SK-N-SH (cell line): ENCODE data around the gene EEF1B2.

Experiments used
- CHD2 ChIP-seq: fragments of 150-350 bp; IDR thresholded peaks from 2 replicates; pipeline ENCODE4 v1.6.1; 2018; ENCODE audit warnings: low read length; ENCODE audit not compliant: partially characterized antibody
- EZH2phosphoT487 ChIP-seq: fragments of 200-600 bp; sonication (generic); IDR thresholded peaks from 2 replicates; pipeline ENCODE4 v1.6.1; 2017; ENCODE audit warnings: low read depth, mixed run types, mild to moderate bottlenecking, antibody characterized with exemption, moderate library complexity, borderline replicate concordance
- FOXM1 ChIP-seq: IDR thresholded peaks from 2 replicates; pipeline ENCODE4 v1.4.0; 2012; ENCODE audit warnings: low read depth, mild to moderate bottlenecking
- GATA2 ChIP-seq: sonication (generic); formaldehyde crosslinking; IDR thresholded peaks from 2 replicates; pipeline ENCODE4 v1.5.0; 2020; ENCODE audit warnings: mild to moderate bottlenecking, missing genetic modification reagents
- JUND ChIP-seq: IDR thresholded peaks from 2 replicates; pipeline ENCODE4 v1.4.0; 2012
- MXI1 ChIP-seq: IDR thresholded peaks from 2 replicates; pipeline ENCODE4 v1.6.1; 2012; ENCODE audit warnings: mild to moderate bottlenecking, low read depth, low read length, improper control_type of control experiment
- NRF1 ChIP-seq: IDR thresholded peaks from 2 replicates; pipeline ENCODE4 v1.6.1; 2012; ENCODE audit warnings: low read depth, mild to moderate bottlenecking, low read length
- POLR2AphosphoS5 ChIP-seq: IDR thresholded peaks from 2 replicates; pipeline ENCODE4 v1.6.1; 2012; ENCODE audit warnings: low read depth, low read length
- RAD21 ChIP-seq: IDR thresholded peaks from 2 replicates; pipeline ENCODE4 v1.6.1; 2012; ENCODE audit warnings: mild to moderate bottlenecking, low read length
- RCOR1 ChIP-seq: fragments of 150-350 bp; IDR thresholded peaks from 2 replicates; pipeline ENCODE4 v1.6.1; 2017; ENCODE audit warnings: antibody characterized with exemption, low read length
- YY1 ChIP-seq: IDR thresholded peaks from 2 replicates; pipeline ENCODE4 v1.4.0; 2012; ENCODE audit warnings: low read depth, mild to moderate bottlenecking
- TF ChIP-seq, protein P1 (sequence below): fragments of 200-600 bp; sonication (generic); IDR thresholded peaks from 2 replicates; pipeline ENCODE4 v1.6.1; 2017; ENCODE audit warnings: antibody characterized with exemption, mild to moderate bottlenecking, moderate library complexity
- TF ChIP-seq, protein P2 (sequence below): IDR thresholded peaks from 2 replicates; pipeline ENCODE4 v1.6.1; 2012; ENCODE audit warnings: mild to moderate bottlenecking, low read depth, low read length, moderate library complexity

DNA sequence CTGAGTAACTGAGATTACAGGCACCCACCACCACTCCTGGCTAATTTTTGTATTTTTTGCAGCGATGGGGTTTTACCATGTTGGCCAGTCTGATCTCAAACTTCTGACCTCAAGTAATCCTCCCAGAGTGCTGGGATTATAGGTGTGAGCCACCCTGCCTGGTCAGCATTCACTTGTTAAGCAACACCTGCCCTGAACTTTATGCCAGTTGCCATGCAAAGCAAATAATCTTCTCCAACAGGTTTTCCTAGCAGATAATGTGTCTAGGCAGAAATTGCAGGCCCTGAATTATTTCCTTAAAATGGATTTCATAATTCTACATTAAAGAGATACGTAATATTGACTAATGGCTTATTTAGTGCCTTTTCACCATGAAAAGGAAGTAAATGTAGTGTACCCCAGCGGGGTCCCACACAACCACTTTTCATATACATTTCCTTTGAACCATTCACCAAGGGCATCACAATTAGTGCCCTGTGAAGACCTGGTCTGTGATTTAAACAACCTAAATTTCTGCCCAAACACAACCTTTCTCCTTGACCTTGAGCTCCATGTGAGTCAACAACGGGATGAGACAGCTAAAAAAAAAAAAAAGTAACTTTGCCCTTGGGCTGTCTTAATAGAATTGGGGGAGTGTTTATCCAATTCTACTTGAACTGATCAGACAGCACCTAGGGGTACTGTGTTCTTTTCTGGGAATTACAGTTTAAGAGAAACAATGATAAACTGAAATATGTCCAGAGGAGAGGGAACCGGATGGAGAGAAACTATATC lies 41.6 kb downstream of the EEF1B2 start:
- TF ChIP-seq RAD21 (no peak), GATA2 (CRISPR knock-in tag) (no peak), NRF1 (no peak), EZH2phosphoT487 (no peak), MXI1 (no peak), CHD2 (no peak), FOXM1 (no peak), YY1 (no peak), RCOR1 (no peak), POLR2AphosphoS5 (no peak), JUND (no peak)
- TF ChIP-seq, protein P1, sequence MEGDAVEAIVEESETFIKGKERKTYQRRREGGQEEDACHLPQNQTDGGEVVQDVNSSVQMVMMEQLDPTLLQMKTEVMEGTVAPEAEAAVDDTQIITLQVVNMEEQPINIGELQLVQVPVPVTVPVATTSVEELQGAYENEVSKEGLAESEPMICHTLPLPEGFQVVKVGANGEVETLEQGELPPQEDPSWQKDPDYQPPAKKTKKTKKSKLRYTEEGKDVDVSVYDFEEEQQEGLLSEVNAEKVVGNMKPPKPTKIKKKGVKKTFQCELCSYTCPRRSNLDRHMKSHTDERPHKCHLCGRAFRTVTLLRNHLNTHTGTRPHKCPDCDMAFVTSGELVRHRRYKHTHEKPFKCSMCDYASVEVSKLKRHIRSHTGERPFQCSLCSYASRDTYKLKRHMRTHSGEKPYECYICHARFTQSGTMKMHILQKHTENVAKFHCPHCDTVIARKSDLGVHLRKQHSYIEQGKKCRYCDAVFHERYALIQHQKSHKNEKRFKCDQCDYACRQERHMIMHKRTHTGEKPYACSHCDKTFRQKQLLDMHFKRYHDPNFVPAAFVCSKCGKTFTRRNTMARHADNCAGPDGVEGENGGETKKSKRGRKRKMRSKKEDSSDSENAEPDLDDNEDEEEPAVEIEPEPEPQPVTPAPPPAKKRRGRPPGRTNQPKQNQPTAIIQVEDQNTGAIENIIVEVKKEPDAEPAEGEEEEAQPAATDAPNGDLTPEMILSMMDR = no peak
- TF ChIP-seq, protein P2, sequence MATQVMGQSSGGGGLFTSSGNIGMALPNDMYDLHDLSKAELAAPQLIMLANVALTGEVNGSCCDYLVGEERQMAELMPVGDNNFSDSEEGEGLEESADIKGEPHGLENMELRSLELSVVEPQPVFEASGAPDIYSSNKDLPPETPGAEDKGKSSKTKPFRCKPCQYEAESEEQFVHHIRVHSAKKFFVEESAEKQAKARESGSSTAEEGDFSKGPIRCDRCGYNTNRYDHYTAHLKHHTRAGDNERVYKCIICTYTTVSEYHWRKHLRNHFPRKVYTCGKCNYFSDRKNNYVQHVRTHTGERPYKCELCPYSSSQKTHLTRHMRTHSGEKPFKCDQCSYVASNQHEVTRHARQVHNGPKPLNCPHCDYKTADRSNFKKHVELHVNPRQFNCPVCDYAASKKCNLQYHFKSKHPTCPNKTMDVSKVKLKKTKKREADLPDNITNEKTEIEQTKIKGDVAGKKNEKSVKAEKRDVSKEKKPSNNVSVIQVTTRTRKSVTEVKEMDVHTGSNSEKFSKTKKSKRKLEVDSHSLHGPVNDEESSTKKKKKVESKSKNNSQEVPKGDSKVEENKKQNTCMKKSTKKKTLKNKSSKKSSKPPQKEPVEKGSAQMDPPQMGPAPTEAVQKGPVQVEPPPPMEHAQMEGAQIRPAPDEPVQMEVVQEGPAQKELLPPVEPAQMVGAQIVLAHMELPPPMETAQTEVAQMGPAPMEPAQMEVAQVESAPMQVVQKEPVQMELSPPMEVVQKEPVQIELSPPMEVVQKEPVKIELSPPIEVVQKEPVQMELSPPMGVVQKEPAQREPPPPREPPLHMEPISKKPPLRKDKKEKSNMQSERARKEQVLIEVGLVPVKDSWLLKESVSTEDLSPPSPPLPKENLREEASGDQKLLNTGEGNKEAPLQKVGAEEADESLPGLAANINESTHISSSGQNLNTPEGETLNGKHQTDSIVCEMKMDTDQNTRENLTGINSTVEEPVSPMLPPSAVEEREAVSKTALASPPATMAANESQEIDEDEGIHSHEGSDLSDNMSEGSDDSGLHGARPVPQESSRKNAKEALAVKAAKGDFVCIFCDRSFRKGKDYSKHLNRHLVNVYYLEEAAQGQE = no peak
